ENCODE data around the gene PTPRN2.

The PTPRN2 gene

DNA sequence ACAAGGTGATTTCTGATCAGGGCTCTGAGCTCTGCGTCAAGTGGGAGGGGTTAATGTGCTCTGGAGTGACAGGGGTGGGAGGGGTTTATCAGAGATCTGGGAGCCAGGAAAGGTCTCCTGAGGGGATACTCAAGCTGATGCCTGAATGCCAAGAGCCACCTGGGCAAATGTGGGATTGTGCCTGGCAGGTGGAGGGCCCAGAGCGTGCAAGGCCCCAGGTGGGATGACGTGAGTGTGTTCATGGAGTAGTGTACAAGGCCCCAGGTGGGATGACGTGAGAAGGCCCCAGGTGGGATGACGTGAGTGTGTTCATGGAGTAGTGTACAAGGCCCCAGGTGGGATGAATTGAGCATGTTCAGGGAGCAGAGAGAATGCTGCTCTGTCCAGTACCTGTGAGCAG is 610.3 kb downstream of the PTPRN2 start:
- no peak for DNase-seq

GRCh38 chr7:157976406-157976805 is 611.2 kb downstream of the PTPRN2 start:
- DNase-seq = no peak

DNA sequence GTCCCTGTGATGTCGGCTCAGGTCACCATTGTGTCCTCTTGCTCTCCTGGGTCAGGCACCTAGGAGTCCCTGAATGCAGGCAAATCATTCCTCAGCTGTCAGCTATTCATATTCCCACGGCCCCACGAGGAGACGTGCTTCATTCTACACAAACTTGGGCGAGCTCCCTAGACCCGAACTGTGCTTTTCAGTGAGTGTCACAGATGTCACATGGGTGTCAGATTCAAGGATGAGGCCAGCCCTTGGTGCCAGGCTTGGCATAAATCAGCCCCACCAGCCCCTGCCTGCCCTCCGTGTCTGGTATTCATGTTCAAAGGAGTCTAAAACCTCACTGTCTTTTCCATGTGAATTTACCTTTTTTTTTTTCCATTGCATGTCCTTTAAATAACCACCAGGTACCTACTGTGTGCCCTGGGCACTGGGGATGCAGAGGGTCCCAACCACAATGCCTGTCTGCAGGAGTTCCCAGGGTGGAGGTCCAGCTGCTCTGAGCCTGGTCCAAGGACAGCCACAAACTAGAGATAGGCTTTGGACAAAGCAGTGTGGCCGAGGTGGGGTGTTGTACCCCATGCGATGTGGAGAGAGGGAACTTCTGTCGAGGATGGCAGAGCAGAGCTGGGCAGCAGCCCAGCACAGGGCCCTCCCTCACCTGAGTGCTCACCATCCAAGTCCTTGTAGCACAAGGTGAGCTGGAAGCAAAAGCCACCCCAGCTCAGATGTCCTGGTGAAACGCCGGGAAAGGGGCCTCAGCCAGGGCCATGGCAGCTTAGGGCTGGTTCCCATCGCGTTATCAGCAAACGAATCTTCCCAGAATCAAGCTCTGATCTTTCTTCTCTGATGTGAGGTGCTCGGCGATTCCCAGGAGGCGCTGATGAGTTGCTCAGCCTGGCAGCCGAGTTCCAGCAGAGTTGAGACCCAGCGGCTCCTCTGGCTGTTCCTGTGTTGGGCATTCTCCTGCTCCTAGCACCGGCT is 611.9 kb downstream of the PTPRN2 start:
- DNase-seq = no peak

DNA sequence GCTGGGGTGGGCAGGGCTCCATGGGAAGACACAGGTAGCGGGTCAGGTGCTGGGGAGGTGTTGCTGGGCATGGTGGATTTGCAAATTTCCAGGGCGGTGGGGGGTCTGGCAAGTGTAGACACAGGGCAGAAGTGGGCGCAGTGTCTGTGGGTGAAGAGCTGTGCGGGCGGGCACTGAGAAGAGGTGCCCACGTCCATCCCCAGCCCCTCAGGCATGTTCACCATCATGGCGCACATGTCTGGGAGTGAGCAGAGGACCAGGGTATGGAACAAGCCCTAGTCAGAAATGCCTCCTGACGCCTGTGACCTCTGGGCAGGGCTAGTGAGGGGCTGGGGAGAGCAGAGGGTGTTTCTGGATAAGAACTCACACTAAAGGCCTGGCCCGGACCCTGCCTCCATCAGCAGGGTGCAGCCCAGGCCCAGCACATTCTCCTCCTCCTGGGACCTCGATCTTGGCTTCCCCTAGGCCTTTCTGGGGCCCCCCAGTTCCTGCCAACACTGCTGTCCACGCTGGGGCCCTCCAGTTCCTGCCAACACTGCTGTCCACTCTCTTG is 612.9 kb downstream of the PTPRN2 start:
- DNase-seq = no peak

GRCh38 chr7:157973971-157974677 is 613.5 kb downstream of the PTPRN2 start:
- no peak for DNase-seq

- DNase-seq = no peak
These were observed 614.7 kb downstream of the PTPRN2 start for GRCh38 chr7:157972914-157973313.

GRCh38 chr7:157971501-157971900 is 616.1 kb downstream of the PTPRN2 start:
- no peak for DNase-seq

- DNase-seq = no peak
These were observed 616.9 kb downstream of the PTPRN2 start for GRCh38 chr7:157970744-157971143.

GRCh38 chr7:157969995-157970394 is 617.6 kb downstream of the PTPRN2 start:
- no peak for DNase-seq

DNA sequence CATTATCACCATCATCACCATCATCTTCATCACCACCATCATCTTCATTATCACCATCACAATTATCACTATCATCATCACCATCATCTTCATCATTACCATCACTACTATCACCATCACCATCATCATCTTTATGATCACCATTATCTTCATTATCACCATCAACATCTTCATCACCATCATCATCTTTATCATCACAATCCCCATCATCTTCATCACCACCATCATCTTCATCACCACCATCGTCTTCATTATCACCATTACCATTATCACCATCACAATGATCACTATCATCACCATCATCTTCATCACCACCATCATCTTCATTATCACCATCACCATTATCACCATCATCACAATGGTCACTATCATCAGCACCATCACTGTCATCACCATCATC is 621.1 kb downstream of the PTPRN2 start:
- DNase-seq = no peak

- DNase-seq = no peak
These were observed 623.1 kb downstream of the PTPRN2 start for GRCh38 chr7:157964521-157964920.

- no peak for DNase-seq
These were observed 623.6 kb downstream of the PTPRN2 start for GRCh38 chr7:157964016-157964415.

DNA sequence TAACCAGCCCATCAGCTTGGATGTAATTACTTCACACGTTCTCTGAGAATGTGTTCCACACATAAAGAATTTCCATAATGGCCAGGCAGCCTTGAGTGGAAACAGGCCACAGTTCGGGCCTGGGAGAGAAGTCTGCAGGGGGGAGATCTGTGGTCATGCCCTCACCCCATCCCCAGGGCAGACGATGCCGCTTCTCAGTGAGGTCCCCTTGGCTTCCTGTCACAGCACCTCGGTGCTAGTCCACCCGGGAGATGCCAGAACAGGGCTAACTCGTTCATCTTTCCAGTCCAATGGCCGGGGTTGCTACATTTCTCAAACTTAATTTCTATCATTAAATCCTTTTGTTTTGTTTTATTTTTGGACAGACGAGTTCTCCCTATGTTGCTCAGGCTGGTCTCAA is 624.1 kb downstream of the PTPRN2 start:
- no peak for DNase-seq

DNA sequence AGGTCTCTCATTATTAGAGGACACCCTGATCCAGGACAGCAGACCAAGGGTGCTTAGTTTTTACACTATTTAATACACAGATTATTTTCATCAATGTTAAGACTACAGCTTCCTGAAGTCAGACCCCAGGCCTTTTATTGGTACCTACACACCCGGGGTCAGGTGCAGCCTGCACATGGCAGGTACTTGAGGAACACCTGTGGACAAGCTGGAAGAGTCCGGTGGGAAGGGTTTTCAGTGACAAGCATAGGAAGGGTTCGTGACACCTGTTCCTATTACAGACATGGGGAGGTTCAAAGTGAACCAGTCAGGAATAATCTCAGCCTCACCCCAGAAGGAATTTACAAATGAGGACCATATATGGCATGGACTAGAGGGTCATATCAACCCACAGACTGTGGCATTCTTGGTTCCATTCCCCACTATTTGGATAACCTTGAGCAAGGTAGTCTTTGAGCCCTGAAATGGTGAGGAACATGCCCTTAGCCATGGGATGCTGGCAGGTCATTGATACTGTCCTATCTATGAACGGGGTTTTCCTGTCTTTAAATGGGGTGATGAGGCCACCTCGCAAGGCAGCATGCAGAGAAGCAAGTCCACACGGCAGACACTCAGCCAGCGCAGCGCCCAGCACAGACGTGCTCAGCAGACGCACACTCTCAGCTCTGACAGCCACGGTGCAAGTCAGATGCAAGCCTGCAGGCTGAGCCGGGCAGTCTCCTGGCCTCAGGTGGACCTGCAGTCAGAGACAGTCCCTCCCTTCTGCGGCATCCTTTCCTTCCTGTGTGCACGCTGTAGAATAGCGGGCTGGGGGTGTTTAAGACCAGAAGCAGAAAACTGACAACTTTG is 624.9 kb downstream of the PTPRN2 start:
- DNase-seq = no peak

DNA sequence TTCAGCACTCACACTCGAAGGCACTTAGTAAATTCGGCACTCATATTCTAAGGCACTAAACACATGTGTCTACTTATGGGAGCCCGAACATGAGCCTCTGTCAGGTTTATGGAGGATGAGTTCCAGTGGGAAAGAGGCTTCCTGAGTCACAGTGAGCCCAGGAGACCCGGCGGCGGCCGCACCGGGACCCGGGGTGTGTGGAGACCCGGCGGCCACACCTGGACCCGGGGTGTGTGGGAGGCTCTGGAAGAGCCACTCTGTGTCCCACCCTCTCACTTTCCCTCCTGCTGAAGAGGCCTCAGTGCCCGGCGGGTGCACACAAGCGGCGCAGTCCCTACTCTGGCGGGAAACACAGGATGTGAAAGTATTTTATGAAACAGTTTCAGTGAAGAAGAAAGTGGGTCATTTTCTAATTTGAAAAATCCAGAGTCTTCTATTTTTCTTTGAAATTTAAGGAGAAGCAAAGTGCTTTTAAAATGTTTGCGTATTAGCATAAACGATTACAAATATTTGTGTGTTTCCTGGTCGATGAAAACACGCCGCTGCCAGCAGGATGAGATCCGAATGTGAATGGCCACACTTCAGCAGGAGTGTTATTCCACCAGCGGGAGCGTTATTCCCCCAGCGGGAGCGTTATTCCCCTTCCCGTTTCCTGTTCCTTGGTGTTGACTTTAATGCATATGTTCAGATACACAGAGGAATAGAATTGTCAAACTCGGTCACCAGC is 625.7 kb downstream of the PTPRN2 start:
- peak; percentile 31 for DNase-seq

DNA sequence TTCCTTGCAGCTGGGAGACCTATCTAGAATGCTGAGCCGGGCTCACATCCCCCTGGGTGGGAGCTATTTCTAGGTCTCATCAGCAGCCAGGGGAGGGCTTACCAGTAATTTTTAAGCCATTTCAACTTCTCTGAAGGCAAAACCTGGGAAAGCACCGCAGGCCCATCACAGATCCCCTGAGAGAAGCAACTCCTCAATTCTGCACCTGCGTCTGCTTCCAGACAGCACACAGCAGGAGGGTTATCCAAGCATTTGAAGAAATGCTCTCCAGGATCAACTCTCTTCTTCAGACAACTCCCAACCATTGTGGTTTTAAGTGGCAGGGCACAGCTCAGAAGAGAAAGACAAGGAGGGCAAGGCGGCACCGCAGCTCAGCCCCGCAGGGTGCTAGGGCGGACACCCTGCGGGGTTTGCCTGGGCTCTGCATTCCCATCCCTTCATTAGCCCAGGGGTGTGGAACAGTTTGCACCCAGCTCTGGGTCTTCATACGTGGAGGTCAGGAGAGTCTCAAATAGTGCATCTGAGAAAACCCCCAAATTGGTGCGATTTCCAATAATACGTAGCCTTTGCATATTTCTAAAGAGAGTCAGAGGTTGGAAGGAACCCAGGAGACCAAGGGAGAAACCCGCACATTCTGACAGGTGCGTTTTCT is 632.1 kb downstream of the PTPRN2 start:
- no peak for DNase-seq

- DNase-seq = no peak
These were observed 632.7 kb downstream of the PTPRN2 start for GRCh38 chr7:157954901-157955300.

- DNase-seq = no peak
These were observed 634.6 kb downstream of the PTPRN2 start for GRCh38 chr7:157952841-157953645.

DNA sequence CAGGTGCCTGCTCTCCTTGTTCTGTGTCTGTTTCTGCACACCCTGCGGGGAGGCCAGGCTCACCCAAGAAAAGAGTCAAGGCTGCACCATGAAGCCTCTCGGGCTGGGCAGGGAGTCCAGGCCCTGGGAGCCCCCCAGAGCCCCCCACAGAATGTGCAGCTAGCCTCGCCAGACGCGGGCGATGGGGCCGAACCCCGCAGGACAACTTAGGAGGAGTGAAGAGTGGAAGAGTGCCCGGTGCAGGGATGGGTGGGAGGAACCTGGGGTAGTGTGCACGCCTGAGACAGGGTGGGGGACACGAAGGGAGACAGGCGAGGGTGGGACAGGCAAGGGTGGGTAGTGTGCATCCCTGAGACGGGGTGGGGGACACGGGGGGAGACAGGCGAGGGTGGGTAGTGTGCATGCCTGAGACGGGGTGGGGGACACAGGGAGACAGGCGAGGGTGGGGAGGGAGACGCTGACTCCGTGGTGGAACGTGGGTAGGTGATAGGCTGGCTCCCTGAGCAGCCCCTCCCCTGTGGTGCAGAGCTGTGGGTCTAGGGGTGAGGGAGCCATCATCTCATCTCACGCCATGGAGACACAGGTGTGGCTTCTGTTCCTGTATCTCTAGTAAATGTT is 635.5 kb downstream of the PTPRN2 start:
- DNase-seq = no peak
